Stimulated activated CD4-positive, alpha-beta T cell treated with anti-CD3 and anti-CD28 coated beads, TNF-alpha, amount 100 ng/mL, for 4 hours (primary cell): Measurements from ENCODE around the gene ATP6V0A4.
A peak's percentile ranks its signal among the peaks of the same experiment; 100 is the strongest.
"Not testable (repeated sequence)": the region's sequence is repeated elsewhere in the genome, so short reads cannot be mapped to it uniquely, and the experiment has no call there.

Experiments
- DNase-seq, 3 experiments: peaks; one replicate each; pipeline ENCODE4 v3.0.0-alpha.2; 2020; ENCODE audit warnings: low read depth in 3 of 3

ATP6V0A4 gene

GRCh38 chr7:138750901-138751464 is 47.0 kb downstream of the ATP6V0A4 start:
- DNase-seq = no peak

- no peak for DNase-seq
Measured at GRCh38 chr7:138750473-138750872, 47.5 kb downstream of the ATP6V0A4 start.

- DNase-seq = no peak
Measured at GRCh38 chr7:138749960-138750359, 48.0 kb downstream of the ATP6V0A4 start.

- no peak for DNase-seq
Measured at GRCh38 chr7:138748666-138749065, 49.3 kb downstream of the ATP6V0A4 start.

- DNase-seq = no peak
Measured at GRCh38 chr7:138746073-138746472, 51.9 kb downstream of the ATP6V0A4 start.

- DNase-seq = no peak
Measured at GRCh38 chr7:138745189-138745588, 52.8 kb downstream of the ATP6V0A4 start.

- DNase-seq = no peak
Measured at GRCh38 chr7:138741453-138741735, 56.6 kb downstream of the ATP6V0A4 start.

- no peak for DNase-seq
Measured at GRCh38 chr7:138739859-138740258, 58.1 kb downstream of the ATP6V0A4 start.

- DNase-seq = peak; percentile 67 to 69 (median 69)
Measured at GRCh38 chr7:138738551-138739335, 59.3 kb downstream of the ATP6V0A4 start.

GRCh38 chr7:138738114-138738513 is 59.9 kb downstream of the ATP6V0A4 start:
- DNase-seq = no peak

- no peak for DNase-seq
Measured at GRCh38 chr7:138735399-138735798, 62.6 kb downstream of the ATP6V0A4 start.

GRCh38 chr7:138731733-138732132 is 66.3 kb downstream of the ATP6V0A4 start:
- not testable (repeated sequence) for DNase-seq

GRCh38 chr7:138729444-138729843 is 68.6 kb downstream of the ATP6V0A4 start:
- no peak for DNase-seq

GRCh38 chr7:138727336-138728099 is 70.5 kb downstream of the ATP6V0A4 start:
- no peak for DNase-seq

GRCh38 chr7:138726288-138726687 is 71.7 kb downstream of the ATP6V0A4 start:
- DNase-seq = no peak

GRCh38 chr7:138720286-138720685 is 77.7 kb downstream of the ATP6V0A4 start:
- no peak for DNase-seq

GRCh38 chr7:138716889-138717288 is 81.1 kb downstream of the ATP6V0A4 start:
- no peak for DNase-seq

- DNase-seq = no peak
Measured at GRCh38 chr7:138713191-138713590, 84.8 kb downstream of the ATP6V0A4 start.

- DNase-seq = no peak
Measured at GRCh38 chr7:138712652-138713051, 85.3 kb downstream of the ATP6V0A4 start.

GRCh38 chr7:138710536-138711385 is 87.2 kb downstream of the ATP6V0A4 start:
- no peak for DNase-seq

- DNase-seq = no peak
Measured at GRCh38 chr7:138705167-138705566, 92.8 kb downstream of the ATP6V0A4 start.

GRCh38 chr7:138701537-138701923 is 96.5 kb downstream of the ATP6V0A4 start:
- no peak for DNase-seq
